ENCODE data around the gene NRP2.

Gene NRP2

DNA sequence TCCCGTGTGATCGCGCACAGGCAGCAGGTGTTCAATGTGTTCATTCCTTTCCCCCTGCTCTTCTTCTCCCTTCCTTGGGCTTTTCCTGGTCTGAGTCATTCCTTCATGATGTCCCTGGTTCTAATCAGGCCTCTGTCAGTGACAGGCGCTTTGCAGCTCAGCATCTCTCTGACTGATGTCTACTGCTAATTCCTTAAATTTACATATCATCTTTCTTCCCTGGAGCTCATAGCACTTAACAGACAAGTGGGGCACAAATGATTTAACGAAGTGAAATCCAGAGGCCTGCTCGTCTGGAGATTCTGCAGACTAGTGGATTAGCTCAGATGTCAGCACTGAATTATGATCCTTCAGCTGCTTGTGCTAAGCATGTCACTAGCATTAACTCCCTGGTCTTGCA lies 77.9 kb downstream of the NRP2 start:
- no peak for TF ChIP-seq GATA3 (IDR thresholded peaks at IDR 0.05; ENCODE audit: low read depth, low read length)
- no peak for TF ChIP-seq GATA2 (IDR thresholded peaks at IDR 0.05; ENCODE audit: low read depth, low read length)

GRCh38 chr2:205761421-205761820 lies 79.1 kb downstream of the NRP2 start:
- no peak for TF ChIP-seq GATA2 (IDR thresholded peaks at IDR 0.05; ENCODE audit: low read depth, low read length)
- TF ChIP-seq GATA3 (IDR thresholded peaks at IDR 0.05; ENCODE audit: low read depth, low read length): no peak

DNA sequence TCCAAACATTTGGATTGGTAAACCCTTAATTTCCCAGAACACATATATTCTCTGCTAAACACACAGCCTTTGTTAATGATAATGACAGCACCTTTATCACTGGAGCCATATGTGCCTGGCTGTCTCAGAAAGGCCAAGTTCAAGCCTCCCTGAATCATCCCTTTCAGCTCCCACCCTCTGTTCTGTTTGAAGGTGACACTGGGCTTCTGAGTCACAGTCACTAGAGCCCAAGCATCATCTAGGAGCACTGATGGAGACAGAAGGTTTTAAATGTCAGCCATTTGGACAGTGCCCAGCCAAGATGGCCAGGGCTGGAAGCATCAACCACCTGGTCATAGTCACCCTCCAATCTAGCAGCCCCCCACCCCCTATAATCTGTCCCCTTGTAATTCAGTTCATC lies 80.6 kb downstream of the NRP2 start:
- TF ChIP-seq GATA3 (IDR thresholded peaks at IDR 0.05; ENCODE audit: low read depth, low read length) (no peak), GATA2 (IDR thresholded peaks at IDR 0.05; ENCODE audit: low read depth, low read length) (no peak)

DNA sequence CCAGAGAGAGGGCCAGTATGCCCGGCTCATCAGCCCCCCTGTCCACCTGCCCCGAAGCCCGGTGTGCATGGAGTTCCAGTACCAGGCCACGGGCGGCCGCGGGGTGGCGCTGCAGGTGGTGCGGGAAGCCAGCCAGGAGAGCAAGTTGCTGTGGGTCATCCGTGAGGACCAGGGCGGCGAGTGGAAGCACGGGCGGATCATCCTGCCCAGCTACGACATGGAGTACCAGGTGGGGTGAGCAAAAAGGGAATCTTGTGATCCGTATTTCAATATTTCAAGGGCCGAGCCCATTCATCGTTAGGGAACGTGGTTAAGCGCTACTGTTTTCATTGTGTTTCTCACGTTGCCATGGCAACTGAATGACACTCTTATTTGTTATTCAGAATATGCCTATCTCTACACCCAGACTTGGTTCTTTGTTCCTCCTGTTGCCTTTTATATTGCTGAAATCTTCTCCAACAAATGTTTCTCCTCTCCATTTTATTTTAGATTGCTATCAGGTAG lies 81.5 kb downstream of the NRP2 start:
- TF ChIP-seq GATA2 (IDR thresholded peaks at IDR 0.05; ENCODE audit: low read depth, low read length) (no peak), GATA3 (IDR thresholded peaks at IDR 0.05; ENCODE audit: low read depth, low read length) (no peak)

DNA sequence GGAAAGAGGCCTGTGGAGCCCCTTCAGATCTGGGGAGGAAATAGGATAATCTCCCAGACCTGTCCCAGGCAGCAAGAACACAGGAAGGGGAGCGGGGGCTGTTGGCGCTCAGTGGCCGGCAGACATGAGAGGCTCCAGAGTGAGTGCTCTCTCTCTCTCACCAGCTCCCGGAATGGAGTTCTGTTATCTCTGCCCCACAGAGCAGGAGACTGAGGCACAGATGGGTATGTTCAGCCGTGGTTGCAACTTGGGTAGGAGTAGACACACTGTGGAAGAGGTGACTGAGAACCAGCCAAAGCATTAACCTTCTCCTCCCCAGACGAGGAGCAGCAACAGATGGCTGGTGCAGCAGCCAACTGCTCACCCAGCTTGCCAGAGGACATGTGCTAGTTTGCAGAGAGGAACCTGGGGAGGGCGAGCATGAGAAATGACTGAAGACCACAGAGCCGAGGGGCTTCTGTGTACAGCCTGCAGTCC lies 82.0 kb downstream of the NRP2 start:
- no peak for TF ChIP-seq GATA2 (IDR thresholded peaks at IDR 0.05; ENCODE audit: low read depth, low read length)
- no peak for TF ChIP-seq GATA3 (IDR thresholded peaks at IDR 0.05; ENCODE audit: low read depth, low read length)

GRCh38 chr2:205765151-205765550 lies 82.8 kb downstream of the NRP2 start:
- TF ChIP-seq GATA3 (IDR thresholded peaks at IDR 0.05; ENCODE audit: low read depth, low read length): no peak
- TF ChIP-seq GATA2 (IDR thresholded peaks at IDR 0.05; ENCODE audit: low read depth, low read length): no peak

- TF ChIP-seq GATA3 (IDR thresholded peaks at IDR 0.05; ENCODE audit: low read depth, low read length) (no peak), GATA2 (IDR thresholded peaks at IDR 0.05; ENCODE audit: low read depth, low read length) (no peak)
Measured at GRCh38 chr2:205766779-205767359, 84.6 kb downstream of the NRP2 start.

- peak; percentile 42 for TF ChIP-seq GATA2 (IDR thresholded peaks at IDR 0.05; ENCODE audit: low read depth, low read length)
- no peak for TF ChIP-seq GATA3 (IDR thresholded peaks at IDR 0.05; ENCODE audit: low read depth, low read length)
Measured at GRCh38 chr2:205767617-205768016, 85.3 kb downstream of the NRP2 start.

GRCh38 chr2:205768341-205768740 lies 86.0 kb downstream of the NRP2 start:
- no peak for TF ChIP-seq GATA2 (IDR thresholded peaks at IDR 0.05; ENCODE audit: low read depth, low read length)
- TF ChIP-seq GATA3 (IDR thresholded peaks at IDR 0.05; ENCODE audit: low read depth, low read length): no peak

- TF ChIP-seq GATA3 (IDR thresholded peaks at IDR 0.05; ENCODE audit: low read depth, low read length): no peak
- no peak for TF ChIP-seq GATA2 (IDR thresholded peaks at IDR 0.05; ENCODE audit: low read depth, low read length)
Measured at GRCh38 chr2:205768815-205769494, 86.7 kb downstream of the NRP2 start.

GRCh38 chr2:205769495-205769850 lies 87.2 kb downstream of the NRP2 start:
- TF ChIP-seq GATA2 (IDR thresholded peaks at IDR 0.05; ENCODE audit: low read depth, low read length) (no peak), GATA3 (IDR thresholded peaks at IDR 0.05; ENCODE audit: low read depth, low read length) (no peak)

- TF ChIP-seq GATA3 (IDR thresholded peaks at IDR 0.05; ENCODE audit: low read depth, low read length) (no peak), GATA2 (IDR thresholded peaks at IDR 0.05; ENCODE audit: low read depth, low read length) (no peak)
Measured at GRCh38 chr2:205769879-205770278, 87.6 kb downstream of the NRP2 start.

DNA sequence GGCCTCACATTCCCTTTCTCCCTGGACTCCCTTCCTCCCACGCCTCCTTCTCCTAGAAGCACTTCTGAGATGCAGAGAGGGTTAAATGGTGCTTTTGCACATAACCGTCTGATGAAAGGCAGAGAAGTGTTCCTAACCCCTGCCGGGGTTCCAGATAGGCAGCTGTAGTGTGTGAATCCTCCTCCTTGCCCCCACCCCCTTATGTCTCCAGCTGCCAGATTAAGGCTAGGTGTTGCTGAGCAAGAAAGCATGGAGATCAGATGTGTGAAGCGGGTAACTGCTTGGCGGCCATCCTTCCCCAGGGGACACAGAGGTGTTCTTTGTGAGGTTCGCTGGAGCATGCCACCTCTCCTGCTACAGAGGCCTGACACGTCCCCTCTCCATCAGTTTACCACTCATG lies 88.3 kb downstream of the NRP2 start:
- TF ChIP-seq GATA3 (IDR thresholded peaks at IDR 0.05; ENCODE audit: low read depth, low read length): no peak
- no peak for TF ChIP-seq GATA2 (IDR thresholded peaks at IDR 0.05; ENCODE audit: low read depth, low read length)

- TF ChIP-seq GATA3 (IDR thresholded peaks at IDR 0.05; ENCODE audit: low read depth, low read length): no peak
- no peak for TF ChIP-seq GATA2 (IDR thresholded peaks at IDR 0.05; ENCODE audit: low read depth, low read length)
Measured at GRCh38 chr2:205771031-205771430, 88.7 kb downstream of the NRP2 start.

DNA sequence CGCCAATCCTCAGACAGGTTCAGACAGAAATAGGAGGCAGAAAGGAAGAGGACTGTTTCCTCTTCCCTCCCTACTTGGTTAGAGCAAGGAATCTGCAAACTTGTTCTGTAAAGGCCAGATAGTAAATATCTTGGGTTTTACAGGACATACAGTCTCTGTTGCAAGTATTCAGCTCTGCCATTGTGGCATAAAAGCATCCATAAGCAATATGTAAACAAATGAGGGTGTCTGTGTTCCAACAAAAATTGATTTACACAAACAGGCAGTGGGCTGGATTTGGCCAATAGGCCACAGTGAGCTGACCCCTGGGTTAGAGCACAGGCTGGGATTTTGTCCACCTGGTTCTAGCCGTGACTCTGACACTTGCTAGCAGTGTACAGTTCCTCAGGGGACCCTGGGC lies 89.4 kb downstream of the NRP2 start:
- no peak for TF ChIP-seq GATA2 (IDR thresholded peaks at IDR 0.05; ENCODE audit: low read depth, low read length)
- TF ChIP-seq GATA3 (IDR thresholded peaks at IDR 0.05; ENCODE audit: low read depth, low read length): no peak
